HG03025 (cell line): ENCODE data around the gene DCP2.

ENCODE experiments used
- ATAC-seq: cut with Tn5 transposase; IDR thresholded peaks from one replicate; pipeline ENCODE4 v1.9.1; 2021; ENCODE audit warnings: mild to moderate bottlenecking, moderate library complexity; ENCODE audit not compliant: unreplicated experiment, low FRiP score

Gene DCP2

GRCh38 chr5:112965733-112966306 is 10.8 kb upstream of the DCP2 start:
- ATAC-seq: no peak

DNA sequence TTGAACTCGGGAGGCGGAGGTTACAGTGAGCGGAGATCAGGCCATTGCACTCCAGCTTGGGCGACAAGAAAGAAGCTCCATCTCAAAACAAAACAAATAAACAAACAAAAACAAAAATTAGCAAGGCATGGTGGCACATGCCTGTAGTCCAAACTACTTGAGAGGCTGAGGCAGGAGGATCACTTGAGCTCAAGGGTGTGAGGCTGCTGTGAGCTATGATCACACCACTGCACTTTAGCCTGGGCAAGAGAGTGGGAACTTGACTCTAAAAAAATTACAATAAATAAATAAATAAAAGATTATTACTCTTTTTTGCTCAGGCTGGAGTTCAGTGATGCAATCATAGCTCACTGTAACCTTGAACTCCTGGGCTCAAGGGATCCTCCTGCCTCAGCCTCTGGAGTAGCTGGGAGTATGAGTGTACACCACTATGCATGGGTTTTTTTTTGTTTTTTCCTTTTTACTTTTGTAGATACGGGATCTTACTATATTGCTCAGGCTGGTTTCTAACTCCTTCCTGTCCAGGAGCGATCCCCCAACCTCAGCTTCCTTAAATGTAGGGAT is 9.0 kb upstream of the DCP2 start:
- ATAC-seq: no peak

DNA sequence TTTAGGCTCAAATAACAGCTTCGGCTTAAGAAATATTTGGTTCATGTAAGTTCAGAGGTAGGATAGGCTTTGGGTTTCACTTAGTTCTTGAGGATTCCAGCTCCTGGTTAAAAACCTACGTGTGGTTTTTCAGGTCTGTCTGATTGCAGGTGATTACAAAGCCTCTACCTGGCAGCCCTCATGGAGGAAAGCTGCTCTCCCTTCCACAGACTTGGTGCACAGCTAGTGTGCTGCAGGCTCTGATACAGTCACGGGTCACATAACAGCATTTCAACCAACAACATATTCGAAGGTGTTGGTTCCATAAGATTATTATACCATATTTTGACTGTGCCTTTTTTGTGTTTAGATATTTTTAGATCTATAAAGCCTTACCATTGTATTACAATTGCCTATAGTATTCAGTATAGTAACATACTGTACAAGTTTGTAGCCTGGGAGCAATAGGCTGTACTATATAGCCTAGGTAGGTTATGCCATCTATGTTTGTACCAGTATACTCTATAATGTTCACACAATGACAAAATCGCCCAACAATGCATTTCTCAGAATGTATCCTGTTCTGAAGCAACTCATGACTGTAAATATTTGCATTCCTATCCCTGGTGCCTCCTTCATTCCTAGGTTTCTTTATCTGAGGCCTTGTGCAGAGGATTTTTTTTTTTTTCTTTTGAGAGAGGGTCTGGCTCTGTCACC is 8.0 kb upstream of the DCP2 start:
- ATAC-seq: no peak

- no peak for ATAC-seq
Measured at GRCh38 chr5:112971276-112971675, 5.3 kb upstream of the DCP2 start.

- no peak for ATAC-seq
Measured at GRCh38 chr5:112973036-112973435, 3.6 kb upstream of the DCP2 start.

- no peak for ATAC-seq
Measured at GRCh38 chr5:112973904-112974303, 2.7 kb upstream of the DCP2 start.

DNA sequence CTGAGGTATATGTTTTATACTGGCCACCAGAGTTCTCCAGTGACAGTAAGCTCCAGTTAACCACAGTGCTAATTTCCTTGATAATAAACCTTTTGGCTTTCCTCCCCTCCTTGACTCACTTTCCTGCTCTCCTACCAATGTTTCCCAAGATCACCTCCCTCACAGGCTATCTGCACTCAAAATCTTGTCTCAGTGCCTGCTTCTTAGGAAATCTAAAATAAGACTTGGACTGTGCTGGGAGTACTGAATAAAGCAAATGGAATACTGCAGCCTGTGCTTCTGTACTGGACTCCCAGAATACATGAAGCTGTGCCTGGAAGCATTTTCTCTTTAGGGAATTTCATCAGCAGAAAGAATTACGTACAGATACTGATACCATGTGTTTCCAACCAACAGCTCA is 1.7 kb upstream of the DCP2 start:
- no peak for ATAC-seq

- peak; percentile 15 for ATAC-seq
Measured at GRCh38 chr5:112975721-112976431, 722 bp upstream of the DCP2 start.

- no peak for ATAC-seq
Measured at GRCh38 chr5:112977440-112977861, 853 bp downstream of the DCP2 start.

- no peak for ATAC-seq
Measured at GRCh38 chr5:112978836-112979235, 2.2 kb downstream of the DCP2 start.

- no peak for ATAC-seq
Measured at GRCh38 chr5:112979723-112980122, 3.1 kb downstream of the DCP2 start.

GRCh38 chr5:112983363-112983762 is 6.8 kb downstream of the DCP2 start:
- no peak for ATAC-seq

DNA sequence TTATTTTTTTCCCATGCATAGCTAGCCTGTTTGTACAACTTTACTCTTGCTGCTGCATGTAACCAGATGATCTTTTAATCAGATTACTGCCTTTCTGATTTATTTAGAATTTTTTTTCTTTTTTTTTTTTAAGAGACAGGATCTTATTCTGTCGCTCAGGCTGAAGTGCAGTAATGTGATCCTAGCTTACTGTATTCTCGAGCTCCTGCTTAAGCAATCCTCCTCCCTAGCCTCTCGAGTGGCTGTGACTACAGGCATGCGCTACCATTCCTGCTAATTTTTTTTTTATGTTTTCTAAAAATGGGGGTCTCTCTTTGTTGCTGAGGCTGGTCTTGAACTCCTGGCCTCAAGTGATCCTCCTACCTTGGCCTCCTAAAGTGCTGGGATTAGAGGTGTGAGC is 9.6 kb downstream of the DCP2 start:
- ATAC-seq: no peak

DNA sequence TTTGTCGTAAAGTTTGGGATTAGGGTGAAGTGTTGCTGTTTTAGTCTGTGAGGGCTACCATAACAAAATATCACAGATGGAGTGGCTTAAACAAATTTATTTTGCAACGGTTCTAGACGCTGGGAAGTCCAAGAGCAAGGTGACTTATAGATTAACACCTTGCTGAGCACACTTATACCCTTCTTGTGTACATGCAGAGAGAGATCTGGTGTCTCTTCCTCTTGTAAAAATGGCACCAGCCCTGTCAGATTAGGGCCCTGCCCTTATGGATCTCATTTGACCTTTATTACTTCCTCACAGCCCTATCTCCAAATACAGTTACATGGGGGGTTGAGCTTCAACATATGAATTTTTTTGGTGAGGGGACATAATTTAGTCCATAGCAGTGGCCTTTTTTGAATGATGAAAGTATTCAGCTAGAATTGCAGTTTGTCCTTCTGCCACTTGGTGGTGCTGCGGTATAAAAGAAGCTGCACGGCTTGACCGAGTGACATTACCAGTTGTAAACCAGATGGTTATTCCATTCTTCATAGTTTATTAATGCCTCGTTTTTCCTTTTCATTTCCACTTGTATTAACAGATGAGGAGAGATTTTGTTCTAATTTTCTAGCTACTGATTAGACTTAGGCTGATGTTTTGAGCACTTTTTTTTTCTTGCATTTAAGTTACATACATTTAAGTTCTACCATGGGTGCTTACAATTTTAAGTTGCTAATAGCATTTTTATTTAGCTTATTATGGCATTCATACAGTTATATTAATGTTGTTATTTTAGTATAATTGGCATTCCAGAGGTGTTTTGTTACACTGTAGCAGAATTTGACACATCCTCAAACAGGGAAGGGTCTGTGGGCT is 19.4 kb downstream of the DCP2 start:
- ATAC-seq: no peak

DNA sequence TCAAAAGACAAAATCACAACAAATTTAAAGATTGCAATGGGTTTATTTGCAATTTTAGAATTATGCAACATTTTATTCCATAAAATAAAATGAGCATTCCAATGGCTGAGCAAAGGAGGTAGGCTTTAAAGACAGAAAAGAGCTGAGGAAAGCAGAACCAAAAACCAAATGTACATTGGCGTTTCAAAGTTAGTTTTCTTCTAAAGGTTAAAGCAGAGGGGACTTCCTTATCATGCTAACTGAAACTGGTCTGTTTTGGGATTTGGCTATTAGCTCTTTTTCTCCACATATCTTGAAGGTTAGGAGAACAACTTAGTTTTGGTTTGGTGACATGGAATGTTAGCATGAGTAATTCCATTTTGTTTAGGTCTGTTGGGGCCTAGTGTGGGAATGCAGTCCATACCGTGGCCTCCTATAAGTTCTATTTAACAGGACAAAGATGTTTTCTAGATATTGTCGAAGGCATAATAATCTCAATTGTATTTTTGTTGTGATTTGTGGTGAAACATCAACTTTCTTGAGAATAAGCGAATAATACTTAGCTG is 20.3 kb downstream of the DCP2 start:
- ATAC-seq: no peak

DNA sequence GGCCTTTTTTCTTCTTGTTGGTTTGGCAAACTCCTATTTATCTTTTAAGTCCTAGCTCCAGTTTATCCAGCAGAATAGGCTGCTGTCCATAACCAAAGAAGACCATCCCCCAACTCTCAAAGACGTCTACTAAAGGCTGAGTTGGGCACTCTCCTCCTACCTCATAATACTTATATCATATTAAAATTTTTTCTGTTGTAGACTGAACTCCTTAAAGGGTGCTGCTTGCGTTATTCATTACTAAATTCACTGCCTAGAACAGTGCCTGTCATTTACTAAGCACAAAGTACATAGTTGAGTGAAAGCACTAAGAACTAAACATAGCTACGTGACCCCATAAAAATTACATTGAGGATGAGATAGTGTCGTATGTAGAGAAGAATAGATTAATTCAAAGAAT is 21.7 kb downstream of the DCP2 start:
- no peak for ATAC-seq

DNA sequence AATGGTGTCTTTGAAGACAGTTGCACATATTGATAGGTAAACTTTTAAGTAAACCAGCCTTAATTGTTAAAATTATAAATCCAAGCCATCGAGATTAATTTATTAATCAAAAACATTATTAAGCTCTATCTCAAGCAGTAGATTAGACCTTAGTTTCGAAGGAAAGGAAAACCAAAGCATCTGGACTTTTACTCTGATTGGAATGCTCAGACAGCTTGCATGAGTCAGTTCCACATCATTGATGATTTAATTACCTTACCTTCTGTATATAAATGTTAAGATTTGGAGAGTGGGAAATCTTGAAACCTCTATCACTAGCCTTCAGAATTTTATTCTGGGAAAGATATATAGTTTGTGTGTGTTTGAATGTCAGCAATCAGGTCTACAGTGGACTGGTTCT is 23.9 kb downstream of the DCP2 start:
- ATAC-seq: no peak

- ATAC-seq: no peak
Measured at GRCh38 chr5:113002423-113002822, 25.8 kb downstream of the DCP2 start.

GRCh38 chr5:113003763-113004162 is 27.2 kb downstream of the DCP2 start:
- no peak for ATAC-seq

- ATAC-seq: no peak
Measured at GRCh38 chr5:113005454-113005853, 28.9 kb downstream of the DCP2 start.
